Retinal pigment epithelial cell (primary cell): ENCODE data around the gene ZNF57.

Experiments used
- DNase-seq: peaks from one replicate; pipeline ENCODE4 v3.0.0-alpha.2; 2010; ENCODE audit warnings: low read depth
- H3K4me3 ChIP-seq: 2 replicates; pipeline ENCODE4 v1.5.1; 2011; ENCODE audit warnings: mild to moderate bottlenecking, low read length, control low read depth, moderate library complexity
- TF ChIP-seq, protein P1 (sequence below): conservative IDR thresholded peaks from 2 replicates; pipeline ENCODE4 v1.5.1; 2011; ENCODE audit warnings: low read depth, low read length, control low read depth, inconsistent platforms

Gene ZNF57

DNA sequence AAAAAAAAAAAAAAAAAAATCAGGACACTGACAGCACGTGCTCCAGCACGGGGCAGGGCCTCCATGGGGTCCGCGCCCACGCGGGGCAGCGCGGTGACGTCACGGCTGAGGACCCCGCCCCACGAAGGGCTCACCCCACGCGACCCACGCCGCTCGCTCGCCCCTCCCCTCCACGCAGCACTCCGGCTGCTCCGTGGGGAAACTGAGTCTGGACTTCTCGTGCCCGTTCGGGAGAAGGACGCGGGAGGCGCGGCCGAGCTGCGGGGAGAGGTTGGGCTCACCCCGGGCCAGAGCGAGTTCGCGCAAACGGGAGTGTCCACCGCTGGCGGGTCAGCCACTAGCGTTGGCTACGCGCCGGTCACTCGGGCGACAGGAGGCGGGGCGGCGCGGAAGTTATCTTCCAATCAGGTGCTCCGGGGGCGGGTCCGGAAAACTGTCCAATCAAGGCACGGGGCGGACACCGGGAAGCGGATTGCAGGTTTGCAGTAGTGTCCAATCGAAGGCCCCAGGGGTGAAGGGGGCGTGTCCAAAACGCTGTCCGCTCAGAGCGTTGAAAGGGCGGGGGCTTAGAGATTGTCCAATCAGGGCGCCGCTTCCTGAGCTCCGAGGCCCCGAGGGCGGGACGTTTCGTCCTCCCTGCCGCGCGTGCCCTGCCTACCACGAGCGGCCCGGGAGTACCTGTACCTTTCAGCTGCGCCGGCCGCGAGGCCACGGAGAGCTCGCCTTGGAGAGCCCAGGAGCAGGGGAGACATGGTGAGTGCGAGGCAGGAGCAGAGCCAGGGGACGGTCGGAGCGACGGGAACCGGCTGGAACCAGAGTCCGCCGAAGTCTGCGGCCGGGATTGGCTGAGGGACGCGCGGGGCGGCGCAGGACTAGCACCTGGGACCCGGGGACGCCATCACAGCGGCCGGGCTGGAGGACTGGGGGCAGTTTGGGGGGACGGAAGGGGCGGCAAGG, at the start of gene ZNF57:
TSS of gene ZNF57 (plus strand) at position 633 of the 957 bp plus-strand sequence. CDS start at position 751, 118 bp downstream.
- TF ChIP-seq, protein P1, sequence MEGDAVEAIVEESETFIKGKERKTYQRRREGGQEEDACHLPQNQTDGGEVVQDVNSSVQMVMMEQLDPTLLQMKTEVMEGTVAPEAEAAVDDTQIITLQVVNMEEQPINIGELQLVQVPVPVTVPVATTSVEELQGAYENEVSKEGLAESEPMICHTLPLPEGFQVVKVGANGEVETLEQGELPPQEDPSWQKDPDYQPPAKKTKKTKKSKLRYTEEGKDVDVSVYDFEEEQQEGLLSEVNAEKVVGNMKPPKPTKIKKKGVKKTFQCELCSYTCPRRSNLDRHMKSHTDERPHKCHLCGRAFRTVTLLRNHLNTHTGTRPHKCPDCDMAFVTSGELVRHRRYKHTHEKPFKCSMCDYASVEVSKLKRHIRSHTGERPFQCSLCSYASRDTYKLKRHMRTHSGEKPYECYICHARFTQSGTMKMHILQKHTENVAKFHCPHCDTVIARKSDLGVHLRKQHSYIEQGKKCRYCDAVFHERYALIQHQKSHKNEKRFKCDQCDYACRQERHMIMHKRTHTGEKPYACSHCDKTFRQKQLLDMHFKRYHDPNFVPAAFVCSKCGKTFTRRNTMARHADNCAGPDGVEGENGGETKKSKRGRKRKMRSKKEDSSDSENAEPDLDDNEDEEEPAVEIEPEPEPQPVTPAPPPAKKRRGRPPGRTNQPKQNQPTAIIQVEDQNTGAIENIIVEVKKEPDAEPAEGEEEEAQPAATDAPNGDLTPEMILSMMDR: no peak
- H3K4me3 ChIP-seq: peak within 1 kb of the TSS; percentile 87
- peak; percentile 98 for DNase-seq

DNA sequence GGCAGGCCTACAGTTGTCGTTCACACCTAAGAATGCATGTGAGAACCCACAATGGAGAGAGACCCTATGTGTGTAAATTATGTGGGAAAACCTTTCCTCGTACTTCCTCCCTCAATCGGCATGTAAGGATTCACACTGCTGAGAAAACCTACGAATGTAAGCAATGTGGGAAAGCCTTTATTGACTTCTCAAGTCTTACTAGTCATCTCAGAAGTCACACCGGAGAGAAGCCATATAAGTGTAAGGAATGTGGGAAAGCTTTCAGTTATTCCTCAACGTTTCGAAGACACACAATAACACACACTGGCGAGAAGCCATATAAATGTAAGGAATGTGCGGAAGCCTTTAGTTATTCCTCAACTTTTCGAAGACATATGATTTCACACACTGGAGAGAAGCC, 48.1 kb upstream of the ZNF57 start:
- no peak overlapping the region for H3K4me3 ChIP-seq
- no peak for DNase-seq
- TF ChIP-seq, protein P1: no peak

DNA sequence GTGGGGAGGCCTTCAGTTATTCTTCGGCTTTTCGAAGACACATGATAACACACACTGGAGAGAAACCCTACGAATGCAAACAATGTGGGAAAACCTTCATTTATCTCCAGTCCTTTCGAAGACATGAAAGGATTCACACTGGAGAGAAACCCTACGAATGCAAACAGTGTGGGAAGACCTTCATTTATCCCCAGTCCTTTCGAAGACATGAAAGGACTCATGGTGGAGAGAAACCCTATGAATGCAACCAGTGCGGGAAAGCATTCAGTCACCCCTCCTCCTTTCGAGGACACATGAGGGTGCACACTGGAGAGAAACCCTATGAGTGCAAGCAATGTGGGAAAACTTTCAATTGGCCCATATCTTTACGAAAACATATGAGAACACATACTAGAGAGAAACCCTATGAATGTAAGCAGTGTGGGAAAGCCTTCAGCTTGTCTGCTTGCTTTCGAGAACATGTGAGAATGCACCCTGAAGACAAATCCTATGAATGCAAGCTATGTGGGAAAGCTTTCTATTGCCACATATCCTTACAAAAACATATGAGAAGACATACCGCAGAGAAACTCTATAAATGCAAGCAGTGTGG, 47.6 kb upstream of the ZNF57 start:
- TF ChIP-seq, protein P1: no peak
- DNase-seq: no peak
- H3K4me3 ChIP-seq: no peak overlapping the region

DNA sequence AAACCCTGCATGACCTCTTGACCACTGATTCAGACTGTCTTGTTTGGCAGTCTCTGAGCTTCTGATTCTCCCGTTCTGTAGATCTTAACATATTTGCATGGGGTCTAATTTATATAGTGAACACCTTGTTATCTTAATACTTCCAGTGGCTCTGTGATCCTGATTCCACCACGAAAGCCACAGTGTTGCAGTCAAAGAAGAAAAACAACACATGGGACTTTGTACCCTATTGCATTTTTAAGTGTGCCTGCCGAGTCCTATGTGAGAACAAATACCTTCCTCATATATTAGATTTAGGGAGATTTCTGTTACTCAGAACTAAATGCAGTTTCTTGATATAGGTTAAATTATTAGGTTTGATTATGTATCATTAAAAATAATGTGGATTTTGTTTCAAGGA, 45.9 kb upstream of the ZNF57 start:
- TF ChIP-seq, protein P1: no peak
- DNase-seq: no peak
- no peak overlapping the region for H3K4me3 ChIP-seq

DNA sequence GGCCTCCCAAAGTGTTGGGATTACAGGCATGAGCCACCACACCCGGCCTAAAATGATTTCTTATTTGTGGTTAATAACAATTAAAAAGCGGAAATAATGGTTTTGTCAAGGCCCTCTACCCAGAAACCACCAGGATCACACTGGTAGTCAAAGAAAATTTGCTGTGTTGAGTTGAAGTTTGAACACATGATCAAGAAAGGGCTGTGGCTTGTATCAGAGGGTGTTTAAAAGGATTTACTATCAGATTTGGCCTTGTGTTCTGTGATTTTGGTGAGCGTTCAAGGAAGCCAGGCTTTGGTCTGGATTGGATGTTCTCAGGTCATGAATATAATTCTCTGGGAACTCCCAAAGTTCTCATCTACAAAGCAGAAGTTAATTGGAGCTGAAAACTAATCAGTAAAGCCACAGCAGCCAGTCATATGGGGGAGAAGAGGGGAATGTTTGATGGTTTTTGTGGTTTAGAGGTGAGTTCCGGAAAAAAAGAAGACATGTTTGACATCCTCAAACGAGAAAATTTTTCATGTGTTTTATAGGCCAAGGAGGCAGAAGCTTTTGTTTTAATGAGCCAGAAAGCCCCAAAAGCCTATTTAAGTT, 44.2 kb upstream of the ZNF57 start:
- H3K4me3 ChIP-seq: no peak overlapping the region
- DNase-seq: no peak
- TF ChIP-seq, protein P1: no peak

DNA sequence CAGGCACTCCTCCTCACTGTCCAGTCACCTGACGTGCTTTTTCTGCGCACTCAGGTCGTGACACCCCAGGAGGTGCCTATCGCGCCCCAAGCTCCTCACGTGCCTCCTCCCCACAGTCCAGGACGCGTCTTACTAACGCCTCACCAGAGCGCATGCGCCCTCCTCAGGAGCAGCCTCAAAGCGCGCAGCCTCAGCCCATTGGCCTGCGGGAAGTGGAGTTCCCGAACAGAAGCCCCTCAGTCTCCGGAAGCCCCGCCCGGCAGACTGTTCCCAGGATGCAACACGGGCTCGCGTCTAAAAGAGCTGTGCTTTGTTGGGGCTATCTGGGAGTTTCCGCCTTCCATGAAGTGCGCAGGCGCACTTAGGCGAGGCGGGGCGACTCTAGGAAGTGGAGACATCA, 41.9 kb upstream of the ZNF57 start:
- no peak overlapping the region for H3K4me3 ChIP-seq
- TF ChIP-seq, protein P1: no peak
- DNase-seq: no peak
